Dermis blood vessel endothelial cell (primary cell): ENCODE results near the gene NEURL1. TPM values are rescaled to one million over a fixed set of nuclear protein-coding genes. Genes with fewer than 3 reads are reported as not detected.
"Not testable (repeated sequence)": the region's sequence is repeated elsewhere in the genome, so short reads cannot be mapped to it uniquely, and the experiment has no call there.

ENCODE experiments used
- DNase-seq: peaks from one replicate; pipeline ENCODE4 v3.0.0; 2010
- total RNA-seq: library from RNA; depleted of rRNA; stranded (reverse); fragments of >200 nt; gene quantifications from 2 replicates; pipeline ENCODE4 v1.2.3, GENCODE V29; 2014

NEURL1 gene
- total RNA-seq, 1 donor from 2014 or later: not detected

DNA sequence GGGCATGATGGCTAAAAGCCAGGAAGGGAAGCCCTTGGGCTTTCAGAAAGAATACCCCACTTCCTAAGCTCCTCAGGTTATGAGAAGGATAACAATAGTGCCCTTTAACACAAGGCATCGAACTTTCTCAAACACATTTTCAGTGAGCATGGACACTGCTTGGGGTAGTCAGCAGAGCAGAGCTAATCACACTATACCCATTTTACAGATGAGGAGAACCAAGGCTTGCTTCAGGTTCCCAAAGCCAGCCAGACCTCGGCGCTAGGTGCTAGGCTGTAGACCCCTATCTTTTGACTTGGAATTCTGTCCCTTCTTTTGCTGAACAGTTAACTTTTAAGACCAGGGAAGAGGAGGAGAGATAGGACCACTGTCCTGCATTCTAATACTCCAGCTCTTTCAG is 1.8 kb downstream of the NEURL1 start:
- no peak for DNase-seq

GRCh38 chr10:103497161-103497915 is 3.8 kb downstream of the NEURL1 start:
- DNase-seq: no peak

- DNase-seq: no peak
These were observed 5.6 kb downstream of the NEURL1 start for GRCh38 chr10:103498936-103499638.

DNA sequence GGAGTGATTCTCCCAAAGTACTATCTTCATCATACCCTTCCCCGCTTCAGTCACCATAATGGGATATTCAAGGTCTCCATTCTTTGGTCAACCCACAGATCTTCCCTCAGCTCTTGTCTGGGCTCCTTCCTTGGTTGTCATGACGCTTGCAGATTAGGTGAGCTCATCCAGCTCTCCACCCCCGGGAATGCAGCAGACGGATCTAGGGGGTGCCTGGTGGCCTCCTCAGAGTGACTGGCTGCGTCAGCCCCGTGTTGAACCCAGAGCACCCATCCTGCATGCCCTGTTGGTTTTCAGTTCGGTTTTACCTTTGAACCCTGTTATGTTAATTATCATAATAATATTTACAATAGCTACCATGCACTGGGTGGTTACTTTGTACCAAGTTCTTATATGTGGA is 6.4 kb downstream of the NEURL1 start:
- no peak for DNase-seq

DNA sequence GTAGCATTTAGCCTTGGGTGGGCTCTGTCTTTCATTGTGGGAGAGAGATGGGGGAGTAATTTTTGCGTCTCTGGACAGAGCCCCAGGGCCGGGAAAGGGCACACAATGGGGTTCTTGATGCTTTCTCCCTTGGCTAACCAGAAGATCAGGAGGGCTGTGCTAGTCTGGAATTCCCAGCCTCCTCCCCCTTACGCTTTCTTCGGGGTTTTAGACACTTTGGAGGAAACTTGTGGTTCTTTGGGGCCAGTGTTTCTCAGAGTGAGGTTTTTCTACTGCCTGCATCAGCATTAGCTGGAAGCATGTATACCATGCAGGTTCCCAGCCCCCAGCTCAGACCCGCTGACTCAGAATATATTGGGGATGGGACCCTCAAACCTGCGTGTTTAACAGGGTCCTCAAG is 7.0 kb downstream of the NEURL1 start:
- DNase-seq: no peak

DNA sequence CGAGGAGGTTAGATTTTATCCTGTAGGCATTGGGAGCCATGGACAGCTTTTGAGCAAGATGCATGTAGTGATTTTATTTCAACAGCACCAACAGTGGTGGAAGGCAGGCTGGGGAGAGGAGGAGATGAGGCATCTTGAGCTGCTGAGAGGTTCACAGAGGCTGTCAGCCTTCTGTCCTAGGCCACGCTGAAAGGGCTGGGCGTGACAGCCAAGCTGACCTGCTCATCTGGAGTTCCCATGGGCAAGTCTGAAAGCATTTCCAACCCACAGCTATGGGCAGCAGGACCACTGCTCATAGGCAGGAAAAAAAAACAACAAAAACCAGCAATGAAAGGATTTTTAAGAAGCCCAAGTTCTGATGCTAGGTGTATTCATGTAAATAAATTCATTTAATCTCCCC is 7.7 kb downstream of the NEURL1 start:
- no peak for DNase-seq

DNA sequence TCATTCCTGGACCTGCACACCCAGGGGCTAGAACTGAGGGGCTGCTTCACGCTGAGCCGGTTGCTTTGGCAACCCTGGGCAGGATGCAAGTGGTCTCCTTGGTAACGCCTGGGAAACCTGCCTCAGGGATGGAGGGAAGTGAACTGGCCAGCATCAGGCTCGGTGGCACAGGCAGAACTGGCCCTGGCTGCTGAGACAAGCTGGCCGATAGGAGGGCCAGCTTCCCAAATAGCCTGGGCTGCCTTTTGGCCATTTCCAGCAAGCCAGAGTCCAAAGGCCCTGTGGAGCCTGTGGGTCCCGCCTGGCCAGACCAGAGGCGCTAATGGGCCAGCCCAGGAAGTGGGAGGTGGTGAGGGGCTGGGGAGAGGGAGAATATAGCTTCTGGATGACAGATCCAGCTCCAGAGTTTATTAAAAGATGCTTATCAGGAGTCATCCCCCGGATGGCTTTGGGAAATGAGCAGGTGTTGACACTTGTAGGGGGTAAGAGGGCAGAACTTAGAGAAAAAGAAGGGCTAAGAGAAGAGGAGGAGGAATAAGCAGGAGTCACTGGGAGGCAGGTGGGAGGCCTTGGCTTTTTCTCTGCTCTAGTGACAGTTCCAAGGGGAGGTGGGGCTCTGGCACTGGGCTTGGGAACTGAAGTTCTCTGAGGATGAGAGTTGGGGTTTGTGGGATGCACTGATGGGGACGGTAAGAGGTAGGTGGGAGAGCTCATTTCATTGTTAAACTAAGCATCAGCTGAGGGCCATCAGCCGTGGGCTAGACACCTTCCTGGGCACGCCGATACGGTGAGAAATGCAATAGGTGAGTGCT is 9.6 kb downstream of the NEURL1 start:
- no peak for DNase-seq

DNA sequence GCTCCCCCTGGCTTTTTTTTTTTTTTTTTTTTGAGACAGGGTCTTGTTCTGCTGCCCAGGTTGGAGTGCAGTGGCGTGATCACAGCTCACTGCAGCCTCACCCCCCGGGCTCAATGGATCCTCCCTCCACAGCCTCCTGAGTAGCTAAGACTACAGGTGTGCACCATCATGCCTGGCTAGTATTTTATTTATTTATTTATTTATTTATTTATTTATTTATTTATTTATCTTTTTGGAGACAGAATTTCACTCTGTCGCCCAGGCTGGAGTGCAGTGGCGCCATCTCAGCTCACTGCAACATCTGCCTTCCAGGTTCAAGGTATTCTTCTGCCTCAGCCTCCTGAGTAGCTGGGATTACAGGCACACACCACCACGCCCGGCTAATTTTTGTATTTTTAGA is 10.3 kb downstream of the NEURL1 start:
- DNase-seq: not testable (repeated sequence)

GRCh38 chr10:103504181-103504783 is 10.8 kb downstream of the NEURL1 start:
- peak; percentile 89 for DNase-seq

DNA sequence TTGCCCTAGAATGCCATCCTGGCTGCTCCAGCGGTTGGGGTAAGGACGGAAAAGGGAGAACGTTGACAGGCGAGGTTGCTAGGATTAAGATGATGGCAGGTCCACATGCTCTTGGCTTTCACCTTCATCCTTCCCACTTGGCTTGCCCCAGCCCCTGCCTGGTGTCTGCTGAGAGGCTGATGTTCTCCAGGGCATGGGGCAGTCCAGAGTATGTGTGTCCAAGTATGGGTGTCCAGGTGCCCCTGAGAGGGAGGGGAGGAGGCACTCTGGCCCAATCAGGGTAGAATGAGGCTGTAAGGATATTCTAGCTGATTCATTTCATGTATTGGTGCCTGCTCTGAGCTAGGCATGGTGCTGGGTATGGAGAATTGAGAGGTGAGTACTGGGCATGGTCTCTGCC is 12.6 kb downstream of the NEURL1 start:
- no peak for DNase-seq

DNA sequence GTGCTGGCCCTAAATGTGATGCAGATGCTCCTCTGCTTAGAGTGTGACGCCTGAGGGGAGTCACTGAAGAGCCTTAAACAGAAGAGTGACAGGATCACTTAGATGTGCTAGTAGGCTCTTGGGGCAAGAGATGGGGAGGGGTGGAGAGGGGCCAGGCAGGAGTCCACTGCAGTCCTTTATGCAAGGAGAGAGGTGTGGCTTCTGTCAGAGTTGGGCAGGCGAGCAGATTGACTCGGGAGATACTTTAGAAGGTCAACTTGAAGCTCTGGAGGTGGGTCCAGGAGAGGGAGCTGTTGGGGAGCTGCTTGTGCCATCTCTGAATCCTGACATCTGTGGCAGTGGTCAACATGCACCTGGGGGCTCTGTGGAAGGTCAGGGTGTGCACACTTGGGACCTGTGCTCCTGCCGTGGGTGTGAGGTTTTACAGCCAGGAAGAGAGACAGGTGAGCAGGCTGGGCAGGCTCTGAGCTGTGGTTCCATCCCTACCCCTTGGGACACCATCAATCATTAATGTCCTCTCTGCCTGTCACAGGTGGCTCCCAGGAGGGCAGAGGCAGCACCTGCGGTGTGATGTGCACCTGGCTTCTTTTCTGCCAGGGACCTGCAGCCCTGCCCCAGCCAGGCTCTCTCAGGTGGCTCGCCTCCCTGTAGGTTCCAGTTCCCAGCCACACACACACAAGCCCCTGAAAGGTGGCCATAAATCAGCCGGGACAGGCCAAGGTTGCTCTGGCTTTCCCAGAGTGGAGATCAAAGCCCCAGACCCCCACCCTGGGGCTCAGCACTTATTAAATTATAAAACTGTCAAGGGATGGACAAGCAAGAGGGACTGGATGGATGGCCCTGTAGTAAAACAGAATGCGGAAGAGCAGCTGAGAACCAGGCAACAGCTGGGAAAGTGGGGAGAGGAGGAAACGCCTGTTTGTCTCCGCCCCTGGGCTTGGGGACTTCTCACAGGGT is 14.0 kb downstream of the NEURL1 start:
- no peak for DNase-seq

DNA sequence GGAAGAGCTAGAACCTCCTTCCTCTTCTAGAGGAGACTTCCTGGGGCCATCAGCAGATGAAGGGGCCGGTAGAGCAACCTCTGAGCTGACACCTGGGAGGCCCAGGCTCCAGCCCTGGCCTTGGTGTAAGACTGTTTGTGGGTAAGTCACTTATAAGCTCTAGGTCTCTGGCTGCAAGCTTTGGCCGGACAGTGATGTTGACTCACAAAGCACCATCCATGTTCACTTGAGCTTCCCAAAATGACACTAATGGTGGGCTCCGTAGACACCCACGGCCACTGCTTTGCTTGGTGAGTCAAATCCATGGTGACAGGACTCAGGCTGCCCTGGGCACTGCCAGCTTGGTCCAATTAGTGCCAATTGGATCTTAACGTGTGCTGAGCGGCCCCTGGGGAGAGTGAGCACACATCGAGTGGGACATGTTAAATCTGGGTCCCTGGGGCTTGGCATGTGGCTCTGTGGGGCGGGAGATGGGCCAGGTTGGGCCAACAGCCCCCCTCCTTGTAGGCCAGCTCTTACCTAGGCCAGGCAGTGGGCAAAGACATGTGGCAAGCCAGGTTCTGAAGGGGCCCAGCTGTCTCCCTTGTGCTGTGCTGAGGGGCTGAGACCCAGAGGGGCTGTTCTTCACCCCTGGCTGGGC is 16.7 kb downstream of the NEURL1 start:
- DNase-seq: no peak

DNA sequence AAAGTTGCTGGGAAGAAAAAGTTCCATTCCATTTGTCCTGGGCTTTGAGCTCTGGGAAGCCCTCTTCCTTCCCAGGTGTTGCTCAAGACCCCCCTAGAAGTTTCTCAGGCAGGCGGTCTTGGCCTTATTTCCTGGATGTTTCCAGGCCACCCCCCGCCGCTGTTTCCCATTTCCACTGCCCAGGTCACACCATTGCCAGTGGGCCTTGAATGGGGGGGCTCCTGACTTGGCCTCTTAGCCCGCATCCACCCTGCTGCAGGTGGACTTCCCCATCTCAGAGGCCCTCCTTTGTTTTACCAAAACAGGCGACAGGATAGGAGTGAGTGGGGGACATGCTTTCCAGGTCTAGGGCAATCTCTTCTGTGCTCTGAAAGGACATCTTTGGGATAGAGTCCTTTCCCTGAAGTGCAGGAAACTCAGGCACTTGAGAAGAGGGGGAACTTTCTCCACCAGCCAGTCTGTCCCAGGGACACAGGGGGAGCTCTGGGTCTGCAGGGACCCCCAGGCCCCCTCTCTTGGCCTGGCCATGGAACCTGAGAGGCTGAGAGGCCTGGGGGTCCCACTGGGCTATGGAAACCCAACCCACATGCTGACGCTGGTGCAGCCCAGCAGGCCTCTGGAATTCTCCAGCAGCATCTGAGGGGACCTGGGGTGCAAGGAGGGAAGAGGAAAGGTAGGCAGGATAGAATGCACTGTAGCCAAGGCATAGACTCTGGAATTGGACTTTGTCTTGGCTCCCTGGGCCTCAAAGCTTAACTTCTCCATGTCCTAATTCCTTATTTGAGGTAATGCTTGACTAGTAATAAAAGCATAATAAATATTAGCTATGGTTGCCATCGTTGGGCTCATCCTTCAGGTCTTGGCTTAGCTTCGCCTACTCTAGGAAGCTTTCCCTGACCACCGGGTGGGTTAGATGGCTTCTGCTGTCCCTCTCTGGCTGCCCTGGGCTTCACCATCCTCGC is 17.6 kb downstream of the NEURL1 start:
- DNase-seq: no peak

DNA sequence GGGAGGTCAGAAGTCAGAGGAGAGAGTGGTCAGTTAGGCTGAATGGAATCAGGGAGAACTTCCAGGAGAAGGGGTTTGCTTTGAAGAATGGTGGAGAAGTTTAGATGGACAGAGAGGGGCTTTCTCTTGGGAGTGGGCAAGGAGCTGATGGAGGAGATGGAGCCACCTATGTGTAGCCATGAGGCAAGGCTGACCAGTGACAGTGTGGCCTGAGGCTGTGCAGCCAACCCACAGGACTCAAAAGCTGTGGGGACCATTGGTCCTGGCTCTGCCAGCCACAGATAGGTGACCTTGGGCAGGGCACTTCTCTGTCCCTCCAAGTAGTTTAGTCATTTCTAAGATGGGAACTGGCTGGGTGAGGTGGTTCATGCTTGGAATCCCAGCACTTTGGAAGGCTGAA is 18.7 kb downstream of the NEURL1 start:
- DNase-seq: no peak

DNA sequence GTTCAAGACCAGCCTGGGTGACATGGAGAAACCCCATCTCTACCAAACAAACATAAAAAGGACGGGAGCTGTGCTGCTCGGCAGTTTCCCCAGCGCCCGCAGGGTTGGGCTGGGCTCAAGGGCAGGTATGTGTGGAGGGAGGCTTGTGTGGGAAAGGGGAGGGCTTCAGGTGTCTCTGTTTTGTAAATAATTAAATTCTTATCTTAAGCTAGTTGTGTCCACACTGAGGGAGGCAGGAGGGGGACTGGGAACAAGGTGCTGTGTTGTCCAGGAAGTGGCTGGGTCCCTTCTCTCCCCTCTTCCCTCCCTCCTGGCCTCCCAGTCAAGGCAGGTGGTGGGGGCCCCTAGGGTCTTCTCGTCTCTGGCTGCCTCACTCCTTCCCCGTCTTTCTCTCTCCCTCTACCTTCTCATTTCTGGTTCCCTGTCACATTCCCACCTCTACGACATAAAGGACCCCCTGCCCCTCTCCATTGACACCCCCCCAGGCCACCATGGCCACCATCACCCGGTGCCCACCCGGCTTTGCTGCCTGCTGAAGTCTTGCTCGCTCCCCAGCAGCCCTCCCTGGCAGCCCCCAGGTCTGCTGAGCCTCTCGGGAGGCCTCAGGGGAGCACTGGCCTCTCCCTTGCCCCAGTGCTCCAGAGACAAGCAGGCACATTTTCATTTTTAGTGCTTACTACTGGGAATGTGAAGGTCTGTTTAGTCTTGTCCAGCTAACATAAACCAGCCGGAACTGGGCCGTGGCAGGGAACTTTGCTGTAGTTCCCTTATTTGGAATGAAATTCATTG is 19.3 kb downstream of the NEURL1 start:
- DNase-seq: no peak

- no peak for DNase-seq
These were observed 20.0 kb downstream of the NEURL1 start for GRCh38 chr10:103513380-103514060.

GRCh38 chr10:103514244-103514643 is 20.7 kb downstream of the NEURL1 start:
- DNase-seq: no peak

DNA sequence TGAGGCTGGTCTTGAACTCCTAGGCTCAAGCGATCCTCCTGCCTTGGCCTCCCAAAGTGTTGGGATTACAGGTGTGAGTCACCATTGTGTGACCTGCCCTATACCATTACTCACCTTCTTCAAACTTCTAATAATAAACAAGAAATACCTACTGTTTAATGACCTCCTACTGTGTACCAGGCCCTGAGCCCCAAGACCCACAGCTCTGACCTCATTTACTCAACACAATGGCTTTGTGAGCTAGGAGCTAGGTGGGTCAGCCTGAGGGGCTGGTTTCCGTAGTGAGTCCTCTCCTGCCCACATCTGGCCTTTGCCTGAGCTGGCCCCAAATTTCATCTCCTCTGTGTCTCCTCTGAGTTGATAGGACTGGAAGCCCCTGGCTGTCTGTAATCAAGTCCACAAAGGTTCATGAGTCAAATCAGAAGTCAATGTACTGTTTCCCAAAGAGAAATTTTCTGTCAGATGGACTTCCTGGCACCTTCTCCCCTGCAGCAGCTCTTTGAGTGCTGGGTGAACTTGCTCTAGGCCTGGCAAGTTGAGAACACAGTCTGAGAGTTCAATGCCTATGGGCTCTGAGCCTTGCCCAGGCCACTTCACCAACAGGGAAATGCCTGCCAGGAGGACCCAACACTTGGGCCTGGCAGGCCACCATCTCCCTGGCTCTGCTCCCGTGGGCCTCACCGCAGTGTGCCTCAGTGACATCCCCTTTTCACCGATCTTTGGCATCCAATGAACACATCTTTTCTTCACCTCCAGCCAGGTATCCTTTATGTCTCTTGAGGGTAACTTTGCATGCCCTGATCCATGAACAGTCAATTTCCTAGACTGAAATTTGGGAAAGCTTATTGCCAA is 24.0 kb downstream of the NEURL1 start:
- no peak for DNase-seq
